D341Med (cell line): ENCODE results near the gene RELT.

Experiments used
- DNase-seq: peaks from one replicate; pipeline ENCODE4 v3.0.0; 2012; ENCODE audit warnings: low spot score

RELT gene

GRCh38 chr11:73439002-73439843 is 63.0 kb downstream of the RELT start:
- DNase-seq: no peak

- DNase-seq: no peak
Measured at GRCh38 chr11:73445980-73446379, 69.8 kb downstream of the RELT start.

- no peak for DNase-seq
Measured at GRCh38 chr11:73446766-73447165, 70.6 kb downstream of the RELT start.
